GM19372 (cell line): ENCODE measurements around the gene TNFAIP1.

ENCODE experiments used
- ATAC-seq: cut with Tn5 transposase; IDR thresholded peaks from one replicate; pipeline ENCODE4 v1.9.1; 2021; ENCODE audit warnings: mild to moderate bottlenecking, low read depth, moderate library complexity; ENCODE audit not compliant: unreplicated experiment

TNFAIP1 gene

GRCh38 chr17:28369684-28370034 lies 34.1 kb downstream of the TNFAIP1 start:
- no peak for ATAC-seq

- no peak for ATAC-seq
These were observed 34.6 kb downstream of the TNFAIP1 start, which contains the start of gene VTN for GRCh38 chr17:28370035-28370743. Gene VTN, minus strand, starts transcription at chr17:28370307. Its CDS starts 104 bp downstream, at chr17:28370203.

- no peak for ATAC-seq
These were observed 35.2 kb downstream of the TNFAIP1 start for GRCh38 chr17:28370744-28371103.

GRCh38 chr17:28371245-28372202 lies 36.0 kb downstream of the TNFAIP1 start, which contains the start of gene SARM1:
Gene SARM1, plus strand, starts transcription at chr17:28371694. Its CDS starts 339 bp downstream, at chr17:28372033.
- peak; percentile 77 for ATAC-seq

- ATAC-seq: peak; percentile 18
These were observed 36.8 kb downstream of the TNFAIP1 start for GRCh38 chr17:28372203-28372944.

- ATAC-seq: no peak
These were observed 37.3 kb downstream of the TNFAIP1 start for GRCh38 chr17:28372945-28373274.

- ATAC-seq: no peak
These were observed 44.5 kb downstream of the TNFAIP1 start for GRCh38 chr17:28379814-28380801.

GRCh38 chr17:28381141-28381825 lies 45.7 kb downstream of the TNFAIP1 start:
- no peak for ATAC-seq

- ATAC-seq: no peak
These were observed 48.9 kb downstream of the TNFAIP1 start for GRCh38 chr17:28384281-28385036.

- no peak for ATAC-seq
These were observed 49.5 kb downstream of the TNFAIP1 start for GRCh38 chr17:28385037-28385400.

- no peak for ATAC-seq
These were observed 49.8 kb downstream of the TNFAIP1 start for GRCh38 chr17:28385406-28385805.

GRCh38 chr17:28386391-28386790 lies 50.8 kb downstream of the TNFAIP1 start:
- ATAC-seq: no peak

GRCh38 chr17:28388106-28388505 lies 52.5 kb downstream of the TNFAIP1 start:
- no peak for ATAC-seq

GRCh38 chr17:28390141-28390540 lies 54.6 kb downstream of the TNFAIP1 start:
- ATAC-seq: no peak

GRCh38 chr17:28390563-28390962 lies 55.0 kb downstream of the TNFAIP1 start:
- ATAC-seq: no peak

GRCh38 chr17:28390984-28391383 lies 55.4 kb downstream of the TNFAIP1 start:
- no peak for ATAC-seq

GRCh38 chr17:28391401-28391800 lies 55.8 kb downstream of the TNFAIP1 start:
- ATAC-seq: no peak

- no peak for ATAC-seq
These were observed 56.9 kb downstream of the TNFAIP1 start for GRCh38 chr17:28392491-28392890.
